ACC112 (cell line): ENCODE data around the gene MDFI.

Experiments
- H2AFZ ChIP-seq: fragments of 200-600 bp; sonication (generic); one replicate; pipeline ENCODE4 v1.6.0; 2017; ENCODE audit warnings: antibody characterized with exemption, low read length; ENCODE audit not compliant: unreplicated experiment
- H3K27ac ChIP-seq: fragments of 200-600 bp; sonication (generic); 2 replicates; pipeline ENCODE4 v1.5.1; 2014; ENCODE audit warnings: low read depth, mild to moderate bottlenecking, antibody characterized with exemption, low read length, moderate library complexity
- H3K27me3 ChIP-seq: fragments of 200-600 bp; sonication (generic); 2 replicates; pipeline ENCODE4 v1.6.1; 2014; ENCODE audit warnings: mild to moderate bottlenecking, antibody characterized with exemption, low read length, moderate library complexity, mixed read lengths; ENCODE audit not compliant: insufficient read depth
- H3K36me3 ChIP-seq: fragments of 200-600 bp; sonication (generic); 2 replicates; pipeline ENCODE4 v1.6.1; 2016; ENCODE audit warnings: mild to moderate bottlenecking, antibody characterized with exemption, low read length, moderate library complexity, mixed read lengths; ENCODE audit not compliant: insufficient read depth
- H3K4me1 ChIP-seq: fragments of 200-600 bp; sonication (generic); one replicate; pipeline ENCODE4 v1.6.1; 2016; ENCODE audit warnings: low read length, mixed read lengths; ENCODE audit not compliant: insufficient read depth, unreplicated experiment, control insufficient read depth
- H3K4me3 ChIP-seq: fragments of 200-600 bp; sonication (generic); 2 replicates; pipeline ENCODE4 v1.5.1; 2014; ENCODE audit warnings: mild to moderate bottlenecking, low read depth, low read length
- H3K79me2 ChIP-seq: fragments of 200-600 bp; sonication (generic); one replicate; pipeline ENCODE4 v1.6.0; 2016; ENCODE audit warnings: low read length; ENCODE audit not compliant: control insufficient read depth, unreplicated experiment, insufficient read depth

Gene MDFI

GRCh38 chr6:41680182-41680965 is 42.1 kb downstream of the MDFI start:
- Histone ChIP-seq H3K79me2 (no peaks in the 10 kb centered on the region), H3K27me3 (peaks cover 5% of the 10 kb centered on the region; the same call in 1 of the 2 replicates), H3K27ac (no peak overlapping the region), H3K36me3 (no peaks in the 10 kb centered on the region), H3K4me1 (no peaks in the 10 kb centered on the region), H3K4me3 (no peak overlapping the region), H2AFZ (no peak overlapping the region)

- H2AFZ ChIP-seq: no peak overlapping the region
- H3K27ac ChIP-seq: no peak overlapping the region
These were observed 43.8 kb downstream of the MDFI start for GRCh38 chr6:41682056-41682477.

DNA sequence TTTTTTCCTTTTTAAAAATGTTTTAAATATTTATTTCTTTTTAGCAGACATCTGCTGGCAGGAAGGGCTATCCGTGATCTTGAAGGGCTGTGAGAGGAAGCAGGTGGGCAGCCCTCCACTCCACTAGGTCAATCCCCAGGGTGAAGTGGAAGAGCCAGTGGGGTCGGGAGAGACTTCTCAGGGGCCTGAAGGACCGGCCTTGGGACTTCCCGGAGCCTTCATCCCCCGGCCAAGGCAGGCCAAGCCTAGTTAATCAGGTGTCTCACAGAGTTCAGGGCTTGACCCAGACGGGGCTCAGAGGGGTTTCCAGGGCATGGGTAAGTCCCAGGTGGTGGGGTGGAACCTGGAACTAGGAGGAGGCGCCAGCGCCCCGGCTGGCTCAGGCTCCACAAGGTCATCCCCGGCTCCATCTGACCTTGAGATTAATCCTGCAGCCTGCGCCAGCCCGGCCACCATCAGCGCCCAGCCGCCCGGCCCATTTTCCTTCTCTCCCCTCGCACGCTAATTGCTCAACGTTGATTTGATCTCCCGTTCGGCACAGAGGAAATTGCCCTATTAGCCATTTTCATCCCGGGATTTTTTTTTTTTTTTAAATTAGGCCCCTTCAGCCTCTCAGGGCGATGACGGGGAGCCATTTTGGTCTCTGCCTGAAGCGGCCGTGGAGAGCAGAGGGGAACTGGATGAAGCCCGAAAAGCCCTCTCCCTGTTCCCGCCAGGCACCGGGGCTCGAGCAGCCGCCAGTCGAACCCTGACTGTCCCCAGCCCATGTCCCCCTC is 44.4 kb downstream of the MDFI start:
- Histone ChIP-seq H3K27ac (no peak overlapping the region), H3K27me3 (no peaks in the 10 kb centered on the region), H3K4me3 (peak overlapping the region; percentile 61), H3K79me2 (no peaks in the 10 kb centered on the region), H2AFZ (peak overlapping the region; percentile 66), H3K4me1 (no peaks in the 10 kb centered on the region), H3K36me3 (no peaks in the 10 kb centered on the region)

More at GRCh38 chr6:41682056-41682477, 43.8 kb downstream of the MDFI start:
- peaks cover under 1% of the 10 kb centered on the region; the same call in 1 of the 2 replicates for H3K27me3 ChIP-seq
- H3K79me2 ChIP-seq: no peaks in the 10 kb centered on the region
- no peak overlapping the region for H3K4me3 ChIP-seq
- no peaks in the 10 kb centered on the region for H3K4me1 ChIP-seq
- H3K36me3 ChIP-seq: no peaks in the 10 kb centered on the region

- Histone ChIP-seq H3K4me3 (peak overlapping the region; percentile 61), H3K27ac (no peak overlapping the region), H3K36me3 (no peaks in the 10 kb centered on the region), H3K4me1 (no peaks in the 10 kb centered on the region), H2AFZ (peak overlapping the region; percentile 66), H3K79me2 (no peaks in the 10 kb centered on the region), H3K27me3 (no peaks in the 10 kb centered on the region)
These were observed 44.9 kb downstream of the MDFI start for GRCh38 chr6:41683273-41683522.

DNA sequence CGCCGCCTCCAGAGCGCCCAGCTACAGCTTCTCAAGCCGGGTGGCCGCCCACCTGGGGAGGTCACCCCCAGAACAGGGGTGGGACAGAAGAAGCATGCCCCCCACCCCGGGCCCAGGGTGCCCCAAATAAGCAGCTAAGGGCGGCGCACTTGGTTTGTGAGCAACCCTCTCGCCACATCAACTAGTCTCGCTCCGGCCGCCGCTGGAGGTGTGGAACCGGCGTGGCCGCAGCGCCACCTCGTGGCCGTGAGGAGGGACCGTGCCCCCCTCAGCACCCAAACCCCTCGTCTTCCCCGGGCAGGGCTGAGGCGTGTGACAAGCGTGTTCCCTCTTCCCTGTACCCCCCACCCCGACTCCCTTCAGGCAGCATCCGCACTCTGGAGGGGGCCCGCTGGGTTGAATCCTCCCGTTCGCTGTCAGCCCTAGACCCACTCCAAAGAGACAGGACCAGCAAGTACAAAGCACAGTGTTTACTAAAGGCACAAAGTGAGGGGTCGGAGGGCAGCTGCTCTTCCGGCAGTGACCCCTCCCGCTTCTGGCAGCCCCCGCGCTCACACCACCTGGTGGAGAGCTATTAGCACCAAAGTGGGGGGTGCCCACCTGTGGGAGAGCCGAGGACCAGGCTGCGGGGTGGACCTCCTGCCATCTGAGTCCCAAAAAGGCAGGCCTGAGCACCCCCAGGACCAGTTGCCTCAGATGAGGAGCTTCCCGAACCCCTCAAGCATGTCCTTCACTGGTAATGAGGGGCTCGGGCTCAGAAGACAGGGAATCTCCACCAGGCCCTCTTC is 45.4 kb downstream of the MDFI start:
- H3K4me3 ChIP-seq: peak overlapping the region; percentile 61

DNA sequence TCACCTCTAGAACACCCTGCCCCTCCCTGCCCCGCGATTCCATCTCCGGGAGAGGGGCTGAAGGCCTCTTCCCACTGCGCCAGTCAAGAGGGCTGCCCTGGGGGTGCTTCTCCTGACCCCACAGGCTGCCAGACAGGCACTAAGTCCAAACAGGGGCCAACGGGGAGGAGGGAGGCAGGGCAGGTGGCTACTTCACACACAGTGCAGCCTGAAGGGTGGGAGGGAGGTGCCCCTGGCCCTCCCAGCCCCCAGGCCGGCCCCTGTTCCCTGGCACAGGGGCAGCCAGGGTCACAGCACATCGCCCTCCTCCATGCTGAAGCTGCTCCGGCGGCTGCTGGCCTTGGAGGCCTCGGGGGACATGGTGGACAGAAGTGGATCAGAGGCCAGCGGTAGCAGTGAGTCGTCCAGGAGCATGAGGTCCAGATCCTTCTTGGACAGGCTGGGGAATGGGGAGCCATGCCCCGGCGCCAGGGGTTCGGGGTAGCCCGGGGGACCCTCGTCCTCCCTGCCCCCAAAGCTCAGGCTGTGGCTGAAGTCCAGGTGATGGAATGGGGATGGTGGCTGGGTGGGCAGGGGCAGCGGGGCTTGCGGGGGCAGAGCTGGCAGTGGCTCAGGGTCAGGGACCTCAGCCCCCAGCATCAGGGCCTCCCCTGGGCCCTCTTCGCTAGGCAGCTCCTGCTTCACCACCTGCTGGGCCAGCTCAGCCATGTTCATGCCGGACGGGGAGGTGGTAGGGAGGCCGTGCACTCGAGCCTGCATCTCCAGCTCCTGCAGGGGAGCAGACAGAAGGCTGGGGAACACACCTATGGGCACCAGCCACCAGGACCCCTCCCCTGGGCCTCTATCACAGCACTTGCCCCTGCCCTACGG is 46.3 kb downstream of the MDFI start:
- no peaks in the 10 kb centered on the region for H3K79me2 ChIP-seq
- H3K4me3 ChIP-seq: no peak overlapping the region
- H3K27me3 ChIP-seq: no peaks in the 10 kb centered on the region
- no peak overlapping the region for H3K27ac ChIP-seq
- peaks cover 7% of the 10 kb centered on the region for H3K4me1 ChIP-seq
- no peak overlapping the region for H2AFZ ChIP-seq
- no peaks in the 10 kb centered on the region for H3K36me3 ChIP-seq

More for the DNA sequence above, 45.4 kb downstream of the MDFI start:
- peak overlapping the region; percentile 66 for H2AFZ ChIP-seq
- H3K79me2 ChIP-seq: no peaks in the 10 kb centered on the region
- no peak overlapping the region for H3K27ac ChIP-seq
- no peaks in the 10 kb centered on the region for H3K4me1 ChIP-seq
- H3K36me3 ChIP-seq: no peaks in the 10 kb centered on the region
- no peaks in the 10 kb centered on the region for H3K27me3 ChIP-seq

GRCh38 chr6:41685641-41686380 is 47.5 kb downstream of the MDFI start:
- Histone ChIP-seq H3K36me3 (no peaks in the 10 kb centered on the region), H3K79me2 (no peaks in the 10 kb centered on the region), H3K27me3 (no peaks in the 10 kb centered on the region), H3K4me3 (no peak overlapping the region), H2AFZ (no peak overlapping the region), H3K27ac (no peak overlapping the region), H3K4me1 (peaks cover 10% of the 10 kb centered on the region)

DNA sequence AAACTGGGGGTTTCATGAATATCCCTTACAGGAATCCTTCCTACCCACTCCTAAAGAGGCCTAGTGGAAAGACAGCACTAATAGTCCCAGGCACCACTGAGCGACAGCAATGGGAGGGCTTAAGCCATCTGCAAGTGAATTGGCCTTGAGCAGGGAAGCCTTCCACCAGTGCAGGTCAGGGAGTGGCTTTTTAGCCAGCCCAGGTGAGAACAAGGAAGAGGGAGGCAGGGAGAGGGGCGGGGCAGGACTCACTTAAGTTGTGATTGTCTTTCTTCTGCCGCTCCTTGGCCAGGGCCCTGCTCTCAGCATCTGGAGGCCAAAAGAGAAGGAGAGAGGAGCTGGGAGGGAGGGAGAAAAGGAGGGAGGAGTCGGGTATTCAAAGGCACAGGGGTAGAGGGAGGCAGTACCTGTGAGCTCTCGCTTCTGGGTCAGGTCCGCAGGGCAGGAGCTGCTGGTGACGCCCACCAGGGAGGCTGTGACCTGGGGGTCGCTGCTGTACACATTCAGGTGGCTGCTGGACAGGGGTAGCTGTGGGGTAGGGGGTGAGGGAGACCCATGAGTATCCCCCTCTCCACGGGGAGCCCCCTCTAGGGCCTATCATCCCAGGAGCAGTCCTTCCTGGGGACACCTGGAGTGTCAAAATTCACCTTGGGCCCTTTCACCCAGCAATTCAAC is 49.4 kb downstream of the MDFI start:
- H3K27ac ChIP-seq: no peak overlapping the region
- H3K36me3 ChIP-seq: no peaks in the 10 kb centered on the region
- H3K4me3 ChIP-seq: no peak overlapping the region
- H3K79me2 ChIP-seq: no peaks in the 10 kb centered on the region
- peaks cover 10% of the 10 kb centered on the region for H3K4me1 ChIP-seq
- H2AFZ ChIP-seq: no peak overlapping the region
- H3K27me3 ChIP-seq: no peaks in the 10 kb centered on the region

DNA sequence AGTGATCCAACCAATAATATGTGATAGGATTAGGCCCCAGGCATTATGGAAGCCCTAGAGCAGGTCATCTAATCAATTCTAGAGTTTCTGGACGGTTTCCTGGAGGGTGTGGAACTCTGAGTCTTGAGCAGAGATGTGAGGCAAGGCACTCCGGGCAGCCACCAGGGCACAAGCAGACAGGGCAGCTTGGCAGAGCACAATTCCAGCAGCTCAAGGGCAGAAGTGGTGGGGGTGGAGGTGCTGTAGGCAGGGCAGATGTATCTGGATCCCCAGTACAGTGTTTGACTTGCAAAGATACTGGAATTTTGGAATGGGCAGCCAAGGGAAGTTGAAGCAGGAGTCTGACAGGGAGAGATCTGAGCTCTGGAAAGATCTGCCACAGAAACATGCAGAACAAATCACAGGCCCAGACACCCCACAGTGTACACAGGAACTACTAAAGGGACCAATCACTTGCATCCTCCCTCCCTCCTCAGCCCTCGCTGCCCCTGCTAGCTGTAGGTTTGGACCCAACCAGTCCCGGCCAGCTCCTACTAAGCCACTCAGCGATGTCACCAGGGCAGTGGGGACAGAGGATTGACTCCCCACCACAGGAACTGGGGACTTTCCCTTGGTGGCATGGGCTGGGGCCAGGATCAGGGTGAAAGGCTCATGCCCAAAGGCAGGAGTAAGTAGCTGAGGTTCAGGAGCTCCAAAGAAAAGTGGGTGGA is 50.1 kb downstream of the MDFI start:
- Histone ChIP-seq H3K4me1 (peaks cover 10% of the 10 kb centered on the region), H2AFZ (no peak overlapping the region), H3K27ac (no peak overlapping the region), H3K36me3 (no peaks in the 10 kb centered on the region), H3K27me3 (no peaks in the 10 kb centered on the region), H3K4me3 (no peak overlapping the region), H3K79me2 (no peaks in the 10 kb centered on the region)
